Spleen (tissue), 7 donors: Measurements from ENCODE around the gene PCNX1.

Experiments used
- CTCF ChIP-seq, 11 experiments: fragments of 200-600 bp in 7 of 11; fragments of 450-650 bp in 4 of 11; sonication (generic) in 4 of 11; IDR thresholded peaks in 8 of 11; conservative IDR thresholded peaks in 3 of 11; 1 replicate in 7 of 11; 2 replicates in 4 of 11; pipeline versions ENCODE4 v1.4.0 to v1.8.0; 2016 to 2021; ENCODE audit warnings: antibody characterized with exemption in 11 of 11, inconsistent platforms in 4 of 11, mild to moderate bottlenecking in 1 of 11
- POLR2AphosphoS5 ChIP-seq, 3 donors: sonication (generic); formaldehyde crosslinking; IDR thresholded peaks; one replicate each; pipeline ENCODE4 v1.5.1; 2017; ENCODE audit warnings: antibody characterized with exemption in 3 of 3
- donor health status: DM: no; HTN: no; CAD: no; lungs with moderate emphysema.
- donor health status: DM: no; HTN: no; CAD: no.
- donor health status: DM: no; HTN: no; CAD: no.

DNA sequence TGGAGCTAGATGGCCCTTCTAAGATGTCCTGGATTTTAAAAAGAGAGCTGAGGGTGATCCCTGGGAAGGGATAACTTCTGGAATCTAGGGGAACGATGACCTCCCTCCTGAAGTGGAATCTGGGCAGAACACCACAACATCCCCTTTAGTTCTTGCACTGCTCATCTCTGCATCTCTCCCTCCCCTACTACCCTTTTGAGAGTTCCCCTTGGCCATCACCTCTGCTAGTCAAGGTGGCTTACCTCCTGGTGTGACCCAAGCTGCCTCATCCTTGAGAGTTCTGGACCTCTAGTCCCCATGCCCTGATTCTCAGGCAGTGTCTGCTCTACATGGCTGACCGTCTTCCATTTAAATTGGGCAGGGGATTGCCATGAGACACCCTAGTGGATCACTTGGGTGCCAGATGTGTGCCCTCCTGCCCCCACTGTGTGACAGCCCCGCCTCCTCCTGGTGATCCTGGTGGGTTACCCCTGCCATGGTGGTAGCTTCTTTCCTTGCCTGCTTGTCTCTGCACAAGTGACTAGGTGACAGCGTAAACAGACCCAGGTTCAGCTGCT is 216.4 kb downstream of the PCNX1 start:
- no peak for TF ChIP-seq CTCF (IDR thresholded peaks at IDR 0.05 in 8 of 11, conservative IDR thresholded peaks at IDR 0.05 in 3 of 11)
- no peak for TF ChIP-seq POLR2AphosphoS5 (IDR thresholded peaks at IDR 0.05)
